ENCODE results near the gene SFTA2. TPM values are rescaled to one million over a fixed set of nuclear protein-coding genes. Genes with fewer than 3 reads are reported as not detected.

SFTA2 gene
- total and polyA plus RNA-seq, 9 of the 15 experiments (the other 6 are each of a cell fraction or from before 2014, with no cell fraction given) = not detected

GRCh38 chr6:30883685-30884520, 48.1 kb downstream of the SFTA2 start, which contains the start of gene DDR1 (continued):
- no peak for TF ChIP-seq ZNF609 (CRISPR knock-in tag; IDR thresholded peaks at IDR 0.05; ENCODE audit: borderline replicate concordance)
- no peak for TF ChIP-seq ZNF644 (tag; IDR thresholded peaks at IDR 0.05; ENCODE audit: low read depth)
- no peak for TF ChIP-seq PTBP1 (IDR thresholded peaks at IDR 0.05; ENCODE audit: low read depth, low read length)
- TF ChIP-seq ATF7 (IDR thresholded peaks at IDR 0.05) = no peak
- TF ChIP-seq BRD9 (IDR thresholded peaks at IDR 0.05; ENCODE audit: low read depth, partially characterized antibody) = no peak
- no peak for TF ChIP-seq CREB5 (CRISPR knock-in tag; IDR thresholded peaks at IDR 0.05)
- peak; percentile 77 for TF ChIP-seq HMGN3 (IDR thresholded peaks at IDR 0.05; ENCODE audit: borderline replicate concordance, extremely low read depth, insufficient read length, low read depth, low read length)
- TF ChIP-seq SUPT5H (IDR thresholded peaks at IDR 0.05) = no peak
- no peak for TF ChIP-seq ZNF311 (CRISPR knock-in tag; IDR thresholded peaks at IDR 0.05)
- TF ChIP-seq MAZ (CRISPR knock-in tag; conservative IDR thresholded peaks at IDR 0.05 in 1 of 2, IDR thresholded peaks at IDR 0.05 in 1 of 2) = peak; percentile 79 to 92
- peak; percentile 30; the same call in 1 of the 2 replicates for TF ChIP-seq RB1 (IDR thresholded peaks at IDR 0.05; ENCODE audit: low read depth)
- TF ChIP-seq SAFB (IDR thresholded peaks at IDR 0.05; ENCODE audit: borderline replicate concordance, low read depth, low read length) = 0 out of 2 replicates have a peak, but pooled peaks have one; percentile 30
- TF ChIP-seq EGR1 (conservative IDR thresholded peaks at IDR 0.05) = peak; percentile 97
- no peak for TF ChIP-seq ZNF253 (CRISPR knock-in tag; conservative IDR thresholded peaks at IDR 0.05)
- TF ChIP-seq GATAD2A (IDR thresholded peaks at IDR 0.05) = no peak
- TF ChIP-seq TFAM (CRISPR knock-in tag; conservative IDR thresholded peaks at IDR 0.05) = no peak
- TF ChIP-seq E2F6 (IDR thresholded peaks at IDR 0.05; ENCODE audit: borderline replicate concordance in 1 of 2, extremely low read depth in 1 of 2, insufficient read depth in 1 of 2, insufficient read length in 1 of 2, low read depth in 1 of 2, low read length in 1 of 2, poor library complexity in 1 of 2, severe bottlenecking in 1 of 2) = peak; percentile 33 to 61
- TF ChIP-seq MTA1 (IDR thresholded peaks at IDR 0.05; ENCODE audit: borderline replicate concordance) = no peak
- no peak for TF ChIP-seq MED1 (CRISPR knock-in tag; IDR thresholded peaks at IDR 0.05; ENCODE audit: borderline replicate concordance)
- no peak for TF ChIP-seq SETDB1 (IDR thresholded peaks at IDR 0.05; ENCODE audit: low read length)
- no peak for TF ChIP-seq PYGO2 (tag; IDR thresholded peaks at IDR 0.05)

Measured in K562 (cell line).